GM12872 (cell line): ENCODE data around the gene DNAH9.

ENCODE experiments used
- CTCF ChIP-seq: IDR thresholded peaks from 3 replicates; pipeline ENCODE4 v1.5.1; 2011; ENCODE audit warnings: low read depth, mild to moderate bottlenecking, low read length, moderate library complexity; ENCODE audit not compliant: insufficient read depth

Gene DNAH9

GRCh38 chr17:11736613-11737312 is 138.5 kb downstream of the DNAH9 start:
- no peak for TF ChIP-seq CTCF

GRCh38 chr17:11737313-11737679 is 139.0 kb downstream of the DNAH9 start:
- no peak for TF ChIP-seq CTCF

- no peak for TF ChIP-seq CTCF
Observed at GRCh38 chr17:11738151-11738550, 139.9 kb downstream of the DNAH9 start.

GRCh38 chr17:11739351-11739750 is 141.1 kb downstream of the DNAH9 start:
- TF ChIP-seq CTCF = no peak

- no peak for TF ChIP-seq CTCF
Observed at GRCh38 chr17:11739848-11740247, 141.6 kb downstream of the DNAH9 start.

GRCh38 chr17:11742886-11743285 is 144.6 kb downstream of the DNAH9 start:
- no peak for TF ChIP-seq CTCF

- TF ChIP-seq CTCF = no peak
Observed at GRCh38 chr17:11744696-11745095, 146.4 kb downstream of the DNAH9 start.

GRCh38 chr17:11747441-11747840 is 149.2 kb downstream of the DNAH9 start:
- TF ChIP-seq CTCF = no peak
